ENCODE results near the gene ARSD.
"Not testable (repeated sequence)": the region's sequence is repeated elsewhere in the genome, so short reads cannot be mapped to it uniquely, and the experiment has no call there.

ARSD gene

GRCh38 chrX:2934715-2935710 is 5.9 kb upstream of the ARSD start:
- no peak for DNase-seq (ENCODE audit: extremely low spot score, insufficient read length, low read depth)
- no peak for FAIRE-seq

GRCh38 chrX:2933125-2933900 is 4.2 kb upstream of the ARSD start:
- DNase-seq (ENCODE audit: extremely low spot score, insufficient read length, low read depth): no peak
- no peak for FAIRE-seq

DNA sequence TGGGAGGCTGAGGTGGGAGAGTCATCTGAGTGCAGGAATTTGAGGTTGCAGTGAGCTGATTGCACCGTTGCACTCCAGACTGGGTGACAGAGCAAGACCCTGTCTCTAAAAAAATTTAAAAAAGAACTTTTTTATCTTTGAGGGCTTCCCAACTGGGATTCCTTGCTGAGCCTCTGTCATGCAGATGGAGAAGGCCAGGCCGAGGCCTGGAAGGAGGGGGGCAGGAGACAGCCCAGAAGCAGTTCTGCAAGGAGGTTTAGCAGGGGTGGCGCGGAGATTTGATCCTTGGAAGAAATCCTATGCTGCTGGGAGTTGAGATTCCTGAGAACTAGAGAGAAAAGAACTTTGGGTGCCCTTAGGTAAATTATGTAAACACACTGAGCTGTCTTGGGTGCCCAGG is 2.5 kb upstream of the ARSD start:
- DNase-seq (ENCODE audit: extremely low spot score, insufficient read length, low read depth): no peak
- FAIRE-seq: no peak

- no peak for DNase-seq (ENCODE audit: extremely low spot score, insufficient read length, low read depth)
- FAIRE-seq: no peak
Measured at GRCh38 chrX:2931155-2931554, 2.0 kb upstream of the ARSD start.

DNA sequence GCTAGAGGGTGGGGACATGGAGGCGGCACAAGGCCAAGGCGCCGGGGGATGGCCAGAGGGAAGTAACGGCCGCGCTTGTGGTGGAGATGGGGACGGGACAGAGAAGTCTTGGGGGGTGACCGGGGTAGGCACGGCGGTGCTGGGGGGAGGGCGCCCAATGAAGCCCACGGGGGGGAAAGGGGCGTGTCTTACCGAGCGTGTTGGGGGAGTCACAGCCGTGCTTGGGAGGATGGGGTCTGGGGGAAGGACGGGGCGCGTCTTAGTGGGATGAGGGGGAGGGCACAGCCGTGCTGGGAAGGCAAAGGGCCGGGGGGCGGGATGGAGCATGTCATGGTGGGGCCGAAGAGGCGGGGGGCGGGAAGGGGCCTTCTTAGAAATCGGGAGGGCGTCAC is 952 bp downstream of the ARSD start:
- no peak for FAIRE-seq
- DNase-seq (ENCODE audit: extremely low spot score, insufficient read length, low read depth): no peak

- DNase-seq (ENCODE audit: extremely low spot score, insufficient read length, low read depth): no peak
- FAIRE-seq: no peak
Measured at GRCh38 chrX:2926664-2927275, 2.4 kb downstream of the ARSD start.

GRCh38 chrX:2926255-2926654 is 2.9 kb downstream of the ARSD start:
- not testable (repeated sequence) for DNase-seq (ENCODE audit: extremely low spot score, insufficient read length, low read depth)

DNA sequence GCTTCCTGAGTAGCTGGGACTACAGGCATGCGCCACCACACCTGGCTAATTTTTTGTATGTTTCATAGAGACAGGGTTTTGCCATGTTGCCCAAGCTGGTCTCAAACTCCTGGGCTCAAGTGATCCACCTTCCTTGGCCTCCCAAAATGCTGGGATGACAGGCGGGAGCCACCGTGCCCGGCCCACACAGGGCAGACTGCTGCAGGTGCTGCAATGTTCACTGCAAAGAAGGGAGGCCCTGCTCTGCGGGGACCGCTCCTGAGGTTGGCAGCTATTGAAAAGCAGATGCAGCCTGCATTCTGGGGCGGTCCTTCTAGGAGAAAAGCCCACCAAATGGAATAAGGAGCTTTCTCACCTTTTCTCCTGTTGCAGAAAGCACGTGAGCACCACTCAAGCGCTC is 5.0 kb downstream of the ARSD start:
- DNase-seq (ENCODE audit: extremely low spot score, insufficient read length, low read depth): no peak
- FAIRE-seq: no peak

More at GRCh38 chrX:2926255-2926654, 2.9 kb downstream of the ARSD start:
- not testable (repeated sequence) for FAIRE-seq

- DNase-seq (ENCODE audit: extremely low spot score, insufficient read length, low read depth) (no peak), FAIRE-seq (no peak)
Measured at GRCh38 chrX:2921750-2922149, 7.4 kb downstream of the ARSD start.

DNA sequence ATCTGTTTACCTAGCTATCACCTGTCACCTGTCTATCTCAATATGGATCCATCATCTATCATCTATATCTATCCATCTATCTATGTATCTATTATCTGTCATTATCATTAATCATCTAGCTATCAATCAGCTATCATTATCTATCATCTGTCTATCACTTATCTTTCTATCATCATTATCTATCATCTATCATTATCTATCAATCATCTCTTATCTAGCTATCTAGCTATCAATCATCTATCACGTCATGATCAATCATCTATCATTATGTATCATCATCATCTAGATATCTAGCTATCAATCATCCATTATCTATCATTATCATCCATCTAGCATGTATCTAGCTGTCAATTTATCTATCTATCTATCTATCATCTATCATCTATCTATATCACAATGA is 7.9 kb downstream of the ARSD start:
- no peak for FAIRE-seq

GRCh38 chrX:2917767-2918166 is 11.4 kb downstream of the ARSD start:
- DNase-seq (ENCODE audit: extremely low spot score, insufficient read length, low read depth) (no peak), FAIRE-seq (no peak)

More for the DNA sequence above, 7.9 kb downstream of the ARSD start:
- DNase-seq (ENCODE audit: extremely low spot score, insufficient read length, low read depth): no peak

DNA sequence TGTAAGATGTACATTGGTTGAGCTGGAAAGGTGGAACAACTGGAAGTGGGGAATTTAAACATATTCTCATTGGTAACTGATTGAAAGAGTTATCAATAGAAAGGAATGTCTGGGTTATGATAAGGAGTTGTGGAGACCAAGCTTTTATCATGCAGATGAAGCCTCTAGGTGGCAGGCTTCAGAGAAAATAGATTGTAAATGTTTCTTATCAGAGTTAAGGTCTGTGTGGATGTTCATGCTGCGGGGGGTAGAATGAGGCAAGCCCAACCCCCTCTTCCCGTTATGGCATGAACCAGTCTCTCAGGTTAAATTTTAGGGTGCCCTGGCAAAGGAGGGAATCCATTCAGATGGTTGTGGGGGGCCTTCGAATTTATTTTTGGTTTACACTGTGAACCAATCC is 16.0 kb downstream of the ARSD start:
- FAIRE-seq: no peak

DNA sequence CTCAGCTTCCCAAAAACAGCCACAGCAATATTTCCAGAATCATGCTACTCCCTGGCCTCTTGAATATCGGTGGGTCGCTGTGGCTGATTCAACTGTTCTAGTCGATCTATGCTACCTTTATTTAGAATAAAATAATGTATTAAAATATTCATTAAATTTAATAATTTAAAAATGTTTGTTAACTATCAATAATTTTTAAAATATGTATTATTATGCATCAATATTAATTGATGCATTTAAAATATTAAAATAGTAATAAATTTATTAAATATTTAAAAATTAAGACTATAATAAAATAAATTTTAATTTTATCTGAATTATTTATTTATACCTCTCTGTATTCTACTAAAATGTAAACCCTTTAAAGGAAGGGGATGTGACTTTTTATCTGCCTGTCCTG is 19.0 kb downstream of the ARSD start:
- FAIRE-seq (no peak), DNase-seq (ENCODE audit: extremely low spot score, insufficient read length, low read depth) (no peak)

More for the DNA sequence above, 16.0 kb downstream of the ARSD start:
- DNase-seq (ENCODE audit: extremely low spot score, insufficient read length, low read depth): no peak

DNA sequence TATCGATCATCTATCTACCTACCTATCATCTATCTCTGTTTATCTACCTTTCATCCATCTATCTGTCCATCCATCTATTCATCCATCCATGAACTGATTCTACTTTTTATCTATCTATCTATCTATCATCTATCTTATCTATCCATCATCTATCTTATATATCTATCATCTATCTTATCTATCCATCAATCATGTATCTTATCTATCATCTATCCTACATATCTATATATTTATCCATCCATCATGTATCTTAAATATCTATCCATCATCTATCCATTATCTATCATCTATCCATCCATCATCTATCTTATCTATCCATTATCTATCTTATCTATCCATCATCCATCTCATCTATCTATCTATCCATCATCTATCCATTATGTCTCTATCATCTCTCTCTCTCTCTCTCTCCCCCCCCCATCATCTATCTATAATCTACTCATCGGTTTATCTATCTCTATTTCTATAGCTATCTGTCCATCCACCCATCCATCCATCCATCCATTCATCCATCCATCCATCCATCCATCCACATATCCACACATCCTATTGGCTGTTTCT is 20.9 kb downstream of the ARSD start:
- no peak for DNase-seq (ENCODE audit: extremely low spot score, insufficient read length, low read depth)
- FAIRE-seq: no peak

DNA sequence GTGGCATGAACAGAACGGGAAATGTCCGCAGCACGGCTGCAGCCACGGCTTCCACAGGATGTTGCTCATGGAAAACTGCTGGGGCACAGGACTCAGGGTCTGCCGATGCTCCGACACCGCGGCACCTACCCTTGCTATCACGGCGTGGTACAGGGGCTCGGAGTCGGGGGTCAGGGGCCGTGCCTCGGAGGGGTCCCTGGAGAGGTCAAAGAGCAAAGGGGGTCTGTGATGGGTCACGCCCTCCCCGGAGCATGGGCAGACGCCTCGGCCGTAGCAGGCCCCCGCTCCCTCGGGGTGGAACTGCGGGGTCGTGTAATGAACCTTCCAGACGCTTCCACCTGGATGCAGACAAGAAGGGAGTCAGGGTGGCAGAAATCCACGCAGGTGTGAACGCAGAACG is 21.8 kb downstream of the ARSD start:
- no peak for FAIRE-seq
- DNase-seq (ENCODE audit: extremely low spot score, insufficient read length, low read depth): no peak

GRCh38 chrX:2903366-2903765 is 25.8 kb downstream of the ARSD start:
- no peak for FAIRE-seq

DNA sequence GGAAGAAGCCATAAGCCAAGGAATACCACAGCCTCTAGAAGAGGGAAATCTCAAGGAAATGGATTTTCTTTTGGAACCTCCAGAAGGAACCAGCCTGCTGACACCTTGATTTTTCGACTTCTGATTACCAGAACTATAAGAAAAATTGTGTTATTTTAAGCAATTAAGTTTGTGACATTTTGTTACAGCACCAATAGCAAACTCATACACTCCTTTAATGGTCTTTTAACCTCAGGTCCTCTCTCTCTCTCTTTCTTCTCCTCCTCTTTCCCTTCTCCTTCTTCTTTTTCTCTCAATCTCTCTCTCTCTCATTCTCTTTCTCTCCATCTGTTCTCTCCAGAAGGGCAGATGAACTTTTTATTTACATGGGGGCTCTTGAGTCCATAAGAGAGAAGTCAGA is 26.3 kb downstream of the ARSD start:
- DNase-seq (ENCODE audit: extremely low spot score, insufficient read length, low read depth) (no peak), FAIRE-seq (no peak)

More at GRCh38 chrX:2903366-2903765, 25.8 kb downstream of the ARSD start:
- no peak for DNase-seq (ENCODE audit: extremely low spot score, insufficient read length, low read depth)

DNA sequence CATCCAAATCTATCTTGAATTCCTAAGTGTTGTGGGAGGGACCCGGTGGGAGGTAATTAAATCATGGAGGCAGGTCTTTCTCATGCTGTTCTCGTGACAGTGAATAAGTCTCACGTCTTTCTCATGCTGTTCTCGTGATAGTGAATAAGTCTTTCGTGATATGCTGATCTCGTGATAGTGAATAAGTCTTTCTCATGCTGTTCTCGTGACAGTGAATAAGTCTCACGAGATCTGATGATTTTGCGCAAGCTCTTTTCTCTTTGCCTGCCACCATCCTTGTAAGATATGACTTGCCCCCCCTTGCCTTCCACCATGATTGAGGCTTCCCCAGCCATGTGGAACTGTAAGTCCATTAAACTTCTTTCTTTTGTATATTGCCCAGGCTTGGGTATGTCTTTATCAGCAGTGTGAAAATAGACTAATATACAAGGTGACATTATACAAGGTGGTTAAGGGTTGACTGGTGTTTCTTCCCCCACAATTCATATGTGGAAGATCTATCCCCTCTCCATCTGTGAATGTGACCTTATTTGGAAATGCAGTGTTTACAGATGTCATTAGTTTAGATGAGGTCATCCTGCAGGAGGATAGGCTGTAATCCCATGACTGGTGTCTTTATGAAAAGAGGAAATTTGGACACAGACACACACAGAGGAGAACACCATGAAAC is 27.6 kb downstream of the ARSD start:
- DNase-seq (ENCODE audit: extremely low spot score, insufficient read length, low read depth): no peak
- FAIRE-seq: no peak

DNA sequence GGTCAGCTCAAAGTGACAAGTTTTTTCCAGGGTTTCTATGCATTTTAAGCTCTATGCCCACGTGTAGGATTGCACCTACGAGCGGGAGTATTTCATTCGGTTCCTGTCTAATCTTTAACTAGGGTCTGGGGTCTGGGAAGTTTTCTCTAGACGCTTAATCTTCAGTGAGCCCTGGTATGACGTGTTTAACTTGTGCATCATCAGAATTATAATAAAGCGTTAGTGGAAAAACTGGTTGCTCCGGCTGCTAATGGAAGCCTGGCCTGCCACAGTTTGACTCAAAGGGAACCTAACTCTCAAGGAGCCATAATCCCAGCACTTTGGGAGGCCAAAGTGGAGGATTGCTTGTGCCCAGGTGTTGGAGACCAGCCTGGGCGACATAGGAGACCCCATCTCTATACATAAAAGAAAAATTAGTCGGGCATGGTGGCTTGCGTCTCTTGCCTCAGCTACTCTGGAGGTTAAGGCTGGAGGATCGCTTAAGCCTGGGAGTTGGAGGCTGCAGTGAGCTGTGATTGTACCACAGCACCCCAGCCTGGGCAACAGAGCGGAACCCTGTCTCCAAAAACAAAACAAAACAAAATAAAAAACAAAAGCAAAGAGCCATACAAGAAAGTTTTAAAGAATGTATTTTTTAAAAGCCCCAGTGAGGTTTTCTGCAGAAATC is 30.2 kb downstream of the ARSD start:
- no peak for FAIRE-seq
- no peak for DNase-seq (ENCODE audit: extremely low spot score, insufficient read length, low read depth)
